GM12878 (cell line): ENCODE results near the gene MVB12B.

Experiments
- CHD4 ChIP-seq: fragments of 200-600 bp; sonication (generic); IDR thresholded peaks from 2 replicates; pipeline ENCODE4 v1.6.1; 2016; ENCODE audit warnings: mild to moderate bottlenecking
- CREM ChIP-seq: IDR thresholded peaks from 2 replicates; pipeline ENCODE4 v1.6.1; 2014; ENCODE audit warnings: antibody characterized with exemption, low read depth
- GABPA ChIP-seq: IDR thresholded peaks from 2 replicates; pipeline ENCODE4 v1.6.1; 2014; ENCODE audit warnings: antibody characterized with exemption, low read depth, mild to moderate bottlenecking, inconsistent platforms
- NRF1 ChIP-seq: conservative IDR thresholded peaks from 2 replicates; pipeline ENCODE4 v1.6.1; 2011; ENCODE audit warnings: mild to moderate bottlenecking, low read depth, low read length, improper control_type of control experiment
- POLR2AphosphoS5 ChIP-seq: IDR thresholded peaks from 2 replicates; pipeline ENCODE4 v1.6.1; 2011; ENCODE audit warnings: mild to moderate bottlenecking, low read length, inconsistent platforms
- TF ChIP-seq, protein P1 (sequence below), 3 experiments: IDR thresholded peaks in 2 of 3; conservative IDR thresholded peaks in 1 of 3; 2 replicates each; pipeline ENCODE4 v1.5.1; 2011; ENCODE audit warnings: low read depth in 3 of 3, low read length in 3 of 3, mild to moderate bottlenecking in 3 of 3, control low read depth in 2 of 3, moderate library complexity in 2 of 3, inconsistent platforms in 1 of 3, mixed read lengths in 1 of 3; ENCODE audit not compliant: control insufficient read depth in 2 of 3, insufficient read depth in 1 of 3; ENCODE audit errors: extremely low read depth in 1 of 3
- TF ChIP-seq, protein P2 (sequence below): IDR thresholded peaks from 2 replicates; pipeline ENCODE4 v1.6.1; 2012; ENCODE audit warnings: improper control_type of control experiment, low read depth, low read length; ENCODE audit not compliant: insufficient replicate concordance
- TF ChIP-seq, protein P3 (sequence below): IDR thresholded peaks from 2 replicates; pipeline ENCODE4 v1.6.1; 2012; ENCODE audit warnings: low read depth, low read length, improper control_type of control experiment

DNA sequence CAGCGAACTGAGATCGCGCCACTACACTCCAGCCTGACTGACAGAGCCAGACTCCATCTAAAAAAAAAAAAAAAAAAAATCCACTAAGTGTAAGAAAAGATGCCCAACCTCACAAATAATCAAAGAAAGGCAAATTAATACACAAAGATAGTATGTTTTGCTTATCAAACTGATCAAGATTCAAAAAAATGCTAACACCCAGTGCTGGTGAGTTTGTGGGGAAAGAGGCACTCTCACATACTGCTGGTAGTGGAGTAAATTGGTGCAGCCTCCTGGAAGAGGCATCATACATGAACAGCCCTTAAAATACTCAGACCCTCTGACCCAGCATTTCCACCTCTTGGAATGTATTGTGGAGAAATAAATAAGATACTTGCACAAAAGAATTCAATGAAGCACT, 216.9 kb downstream of the MVB12B start:
- TF ChIP-seq, protein P1, sequence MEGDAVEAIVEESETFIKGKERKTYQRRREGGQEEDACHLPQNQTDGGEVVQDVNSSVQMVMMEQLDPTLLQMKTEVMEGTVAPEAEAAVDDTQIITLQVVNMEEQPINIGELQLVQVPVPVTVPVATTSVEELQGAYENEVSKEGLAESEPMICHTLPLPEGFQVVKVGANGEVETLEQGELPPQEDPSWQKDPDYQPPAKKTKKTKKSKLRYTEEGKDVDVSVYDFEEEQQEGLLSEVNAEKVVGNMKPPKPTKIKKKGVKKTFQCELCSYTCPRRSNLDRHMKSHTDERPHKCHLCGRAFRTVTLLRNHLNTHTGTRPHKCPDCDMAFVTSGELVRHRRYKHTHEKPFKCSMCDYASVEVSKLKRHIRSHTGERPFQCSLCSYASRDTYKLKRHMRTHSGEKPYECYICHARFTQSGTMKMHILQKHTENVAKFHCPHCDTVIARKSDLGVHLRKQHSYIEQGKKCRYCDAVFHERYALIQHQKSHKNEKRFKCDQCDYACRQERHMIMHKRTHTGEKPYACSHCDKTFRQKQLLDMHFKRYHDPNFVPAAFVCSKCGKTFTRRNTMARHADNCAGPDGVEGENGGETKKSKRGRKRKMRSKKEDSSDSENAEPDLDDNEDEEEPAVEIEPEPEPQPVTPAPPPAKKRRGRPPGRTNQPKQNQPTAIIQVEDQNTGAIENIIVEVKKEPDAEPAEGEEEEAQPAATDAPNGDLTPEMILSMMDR (IDR thresholded peaks at IDR 0.05 in 2 of 3, conservative IDR thresholded peaks at IDR 0.05 in 1 of 3; ENCODE audit: control insufficient read depth in 2 of 3, extremely low read depth in 1 of 3, insufficient read depth in 1 of 3, low read depth in 3 of 3, low read length in 3 of 3) = no peak
- TF ChIP-seq NRF1 (no peak), POLR2AphosphoS5 (no peak), CHD4 (no peak), CREM (no peak), GABPA (no peak)
- TF ChIP-seq, protein P2, sequence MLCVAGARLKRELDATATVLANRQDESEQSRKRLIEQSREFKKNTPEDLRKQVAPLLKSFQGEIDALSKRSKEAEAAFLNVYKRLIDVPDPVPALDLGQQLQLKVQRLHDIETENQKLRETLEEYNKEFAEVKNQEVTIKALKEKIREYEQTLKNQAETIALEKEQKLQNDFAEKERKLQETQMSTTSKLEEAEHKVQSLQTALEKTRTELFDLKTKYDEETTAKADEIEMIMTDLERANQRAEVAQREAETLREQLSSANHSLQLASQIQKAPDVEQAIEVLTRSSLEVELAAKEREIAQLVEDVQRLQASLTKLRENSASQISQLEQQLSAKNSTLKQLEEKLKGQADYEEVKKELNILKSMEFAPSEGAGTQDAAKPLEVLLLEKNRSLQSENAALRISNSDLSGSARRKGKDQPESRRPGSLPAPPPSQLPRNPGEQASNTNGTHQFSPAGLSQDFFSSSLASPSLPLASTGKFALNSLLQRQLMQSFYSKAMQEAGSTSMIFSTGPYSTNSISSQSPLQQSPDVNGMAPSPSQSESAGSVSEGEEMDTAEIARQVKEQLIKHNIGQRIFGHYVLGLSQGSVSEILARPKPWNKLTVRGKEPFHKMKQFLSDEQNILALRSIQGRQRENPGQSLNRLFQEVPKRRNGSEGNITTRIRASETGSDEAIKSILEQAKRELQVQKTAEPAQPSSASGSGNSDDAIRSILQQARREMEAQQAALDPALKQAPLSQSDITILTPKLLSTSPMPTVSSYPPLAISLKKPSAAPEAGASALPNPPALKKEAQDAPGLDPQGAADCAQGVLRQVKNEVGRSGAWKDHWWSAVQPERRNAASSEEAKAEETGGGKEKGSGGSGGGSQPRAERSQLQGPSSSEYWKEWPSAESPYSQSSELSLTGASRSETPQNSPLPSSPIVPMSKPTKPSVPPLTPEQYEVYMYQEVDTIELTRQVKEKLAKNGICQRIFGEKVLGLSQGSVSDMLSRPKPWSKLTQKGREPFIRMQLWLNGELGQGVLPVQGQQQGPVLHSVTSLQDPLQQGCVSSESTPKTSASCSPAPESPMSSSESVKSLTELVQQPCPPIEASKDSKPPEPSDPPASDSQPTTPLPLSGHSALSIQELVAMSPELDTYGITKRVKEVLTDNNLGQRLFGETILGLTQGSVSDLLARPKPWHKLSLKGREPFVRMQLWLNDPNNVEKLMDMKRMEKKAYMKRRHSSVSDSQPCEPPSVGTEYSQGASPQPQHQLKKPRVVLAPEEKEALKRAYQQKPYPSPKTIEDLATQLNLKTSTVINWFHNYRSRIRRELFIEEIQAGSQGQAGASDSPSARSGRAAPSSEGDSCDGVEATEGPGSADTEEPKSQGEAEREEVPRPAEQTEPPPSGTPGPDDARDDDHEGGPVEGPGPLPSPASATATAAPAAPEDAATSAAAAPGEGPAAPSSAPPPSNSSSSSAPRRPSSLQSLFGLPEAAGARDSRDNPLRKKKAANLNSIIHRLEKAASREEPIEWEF = no peak
- TF ChIP-seq, protein P3, sequence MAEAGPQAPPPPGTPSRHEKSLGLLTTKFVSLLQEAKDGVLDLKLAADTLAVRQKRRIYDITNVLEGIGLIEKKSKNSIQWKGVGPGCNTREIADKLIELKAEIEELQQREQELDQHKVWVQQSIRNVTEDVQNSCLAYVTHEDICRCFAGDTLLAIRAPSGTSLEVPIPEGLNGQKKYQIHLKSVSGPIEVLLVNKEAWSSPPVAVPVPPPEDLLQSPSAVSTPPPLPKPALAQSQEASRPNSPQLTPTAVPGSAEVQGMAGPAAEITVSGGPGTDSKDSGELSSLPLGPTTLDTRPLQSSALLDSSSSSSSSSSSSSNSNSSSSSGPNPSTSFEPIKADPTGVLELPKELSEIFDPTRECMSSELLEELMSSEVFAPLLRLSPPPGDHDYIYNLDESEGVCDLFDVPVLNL = no peak
